Measurements from ENCODE around the gene MTMR11.

The MTMR11 gene

GRCh38 chr1:149937759-149938158 is 1.1 kb upstream of the MTMR11 start:
- no peaks in the 10 kb centered on the region for H4K20me1 ChIP-seq (ENCODE audit: insufficient read depth, low read length)
- H3K4me3 ChIP-seq (ENCODE audit: low read depth, low read length, poor library complexity, severe bottlenecking), result no peak overlapping the region
- H3K9ac ChIP-seq (ENCODE audit: low read length), result no peak overlapping the region
- H3K27ac ChIP-seq (ENCODE audit: low read depth, low read length, poor library complexity, severe bottlenecking), result no peak overlapping the region
- no peaks in the 10 kb centered on the region for H3K79me2 ChIP-seq (ENCODE audit: insufficient read depth, low read length)
- no peaks in the 10 kb centered on the region for H3F3A ChIP-seq (ENCODE audit: insufficient read depth, low read length)
- no peaks in the 10 kb centered on the region for H3K4me1 ChIP-seq (ENCODE audit: insufficient read depth, low read length, severe bottlenecking)
- no peaks in the 10 kb centered on the region for H3K9me2 ChIP-seq (ENCODE audit: low read depth, low read length)
- no peak overlapping the region for H3K4me2 ChIP-seq (ENCODE audit: low read length)
- no peaks in the 10 kb centered on the region for H3K9me3 ChIP-seq (ENCODE audit: low read length)
- TF ChIP-seq EZH2 (IDR thresholded peaks at IDR 0.05; ENCODE audit: borderline replicate concordance, low read length) (no peak), CTCF (IDR thresholded peaks at IDR 0.05; ENCODE audit: low read length) (no peak)
- no peak overlapping the region for H2AFZ ChIP-seq (ENCODE audit: low read length)
- H3K27me3 ChIP-seq (ENCODE audit: insufficient read depth, low read length), result no peaks in the 10 kb centered on the region; the same call in 1 of the 2 replicates
- H3K36me3 ChIP-seq (ENCODE audit: insufficient read depth, low read length), result no peaks in the 10 kb centered on the region

- Histone ChIP-seq H3K27ac (ENCODE audit: low read depth, low read length, poor library complexity, severe bottlenecking) (no peak overlapping the region), H3K4me1 (ENCODE audit: insufficient read depth, low read length, severe bottlenecking) (no peaks in the 10 kb centered on the region), H3K9ac (ENCODE audit: low read length) (no peak overlapping the region), H3K9me2 (ENCODE audit: low read depth, low read length) (no peaks in the 10 kb centered on the region), H3K27me3 (ENCODE audit: insufficient read depth, low read length) (no peaks in the 10 kb centered on the region; the same call in 1 of the 2 replicates), H3K36me3 (ENCODE audit: insufficient read depth, low read length) (no peaks in the 10 kb centered on the region), H3K79me2 (ENCODE audit: insufficient read depth, low read length) (no peaks in the 10 kb centered on the region), H3K4me2 (ENCODE audit: low read length) (no peak overlapping the region), H3K9me3 (ENCODE audit: low read length) (no peaks in the 10 kb centered on the region), H4K20me1 (ENCODE audit: insufficient read depth, low read length) (no peaks in the 10 kb centered on the region), H3K4me3 (ENCODE audit: low read depth, low read length, poor library complexity, severe bottlenecking) (no peak overlapping the region), H2AFZ (ENCODE audit: low read length) (no peak overlapping the region), H3F3A (ENCODE audit: insufficient read depth, low read length) (no peaks in the 10 kb centered on the region)
- TF ChIP-seq EZH2 (IDR thresholded peaks at IDR 0.05; ENCODE audit: borderline replicate concordance, low read length) (no peak), CTCF (IDR thresholded peaks at IDR 0.05; ENCODE audit: low read length) (no peak)
Measured at GRCh38 chr1:149936992-149937705, 470 bp upstream of the MTMR11 start.

- Histone ChIP-seq H3K4me1 (ENCODE audit: insufficient read depth, low read length, severe bottlenecking) (no peaks in the 10 kb centered on the region), H3K4me3 (ENCODE audit: low read depth, low read length, poor library complexity, severe bottlenecking) (no peak overlapping the region), H3K36me3 (ENCODE audit: insufficient read depth, low read length) (no peaks in the 10 kb centered on the region), H2AFZ (ENCODE audit: low read length) (no peak overlapping the region), H3K4me2 (ENCODE audit: low read length) (no peak overlapping the region), H3K9ac (ENCODE audit: low read length) (no peak overlapping the region), H3K79me2 (ENCODE audit: insufficient read depth, low read length) (no peaks in the 10 kb centered on the region), H4K20me1 (ENCODE audit: insufficient read depth, low read length) (no peaks in the 10 kb centered on the region), H3K27me3 (ENCODE audit: insufficient read depth, low read length) (no peaks in the 10 kb centered on the region; the same call in 1 of the 2 replicates), H3K27ac (ENCODE audit: low read depth, low read length, poor library complexity, severe bottlenecking) (no peak overlapping the region), H3K9me3 (ENCODE audit: low read length) (no peaks in the 10 kb centered on the region), H3F3A (ENCODE audit: insufficient read depth, low read length) (no peaks in the 10 kb centered on the region), H3K9me2 (ENCODE audit: low read depth, low read length) (no peaks in the 10 kb centered on the region)
- TF ChIP-seq CTCF (IDR thresholded peaks at IDR 0.05; ENCODE audit: low read length) (no peak), EZH2 (IDR thresholded peaks at IDR 0.05; ENCODE audit: borderline replicate concordance, low read length) (no peak)
Measured at GRCh38 chr1:149934356-149934755, 2.3 kb downstream of the MTMR11 start.
